H1 (cell line): Measurements from ENCODE around the gene CRNKL1. TPM values are rescaled to one million over a fixed set of nuclear protein-coding genes. Genes with fewer than 3 reads are reported as not detected.

ENCODE experiments used
- CTCF ChIA-PET: fragments of 300-600 bp; sonication (Branson Sonifier 250); formaldehyde crosslinking; loops from one replicate; lab custom pipeline; 2021; ENCODE audit not compliant: partially characterized antibody; lab: Charles Lee
- POLR2A ChIA-PET: fragments of 300-600 bp; sonication (Branson Sonifier 250); formaldehyde crosslinking; loops from one replicate; lab custom pipeline; 2021; ENCODE audit warnings: inconsistent platforms; ENCODE audit not compliant: partially characterized antibody; lab: Charles Lee
- DNase-seq, 2 experiments: peaks; one replicate each; pipeline versions ENCODE4 v3.0.0 to v3.0.0-alpha.2; 2010 to 2022; ENCODE audit warnings: low spot score in 2 of 2, low read depth in 1 of 2, mixed read lengths in 1 of 2
- FAIRE-seq: peaks from 2 replicates; lab custom pipeline; 2011; peaks lifted over from hg19 to GRCh38; lab: Jason Lieb, UNC
- H2AFZ ChIP-seq: 2 replicates; pipeline ENCODE4 v1.8.1; 2012; ENCODE audit warnings: low read length, inconsistent platforms
- H2AK5ac ChIP-seq: 2 replicates; pipeline ENCODE4 v1.6.1; 2013; ENCODE audit warnings: low read depth, low read length
- H2BK120ac ChIP-seq: replicated peaks from 2 replicates; pipeline ENCODE3; 2013; ENCODE audit warnings: low read depth, low read length, inconsistent platforms
- H2BK12ac ChIP-seq: 2 replicates; pipeline ENCODE4 v1.6.1; 2013; ENCODE audit warnings: low read depth, low read length
- H2BK15ac ChIP-seq: 2 replicates; pipeline ENCODE4 v1.6.1; 2013; ENCODE audit warnings: low read length
- H2BK20ac ChIP-seq: 2 replicates; pipeline ENCODE4 v1.6.1; 2013; ENCODE audit warnings: low read length
- H2BK5ac ChIP-seq: 2 replicates; pipeline ENCODE4 v1.6.1; 2013; ENCODE audit warnings: low read depth, low read length
- H3K14ac ChIP-seq: 2 replicates; pipeline ENCODE4 v1.6.1; 2013; ENCODE audit warnings: inconsistent platforms; ENCODE audit not compliant: insufficient read length
- H3K18ac ChIP-seq: 2 replicates; pipeline ENCODE4 v1.6.1; 2013; ENCODE audit warnings: low read length; ENCODE audit errors: extremely low read depth
- H3K23ac ChIP-seq: 2 replicates; pipeline ENCODE4 v1.6.1; 2013; ENCODE audit warnings: inconsistent platforms; ENCODE audit not compliant: insufficient read length
- H3K23me2 ChIP-seq: 2 replicates; pipeline ENCODE4 v1.6.1; 2013; ENCODE audit warnings: low read depth, low read length
- H3K27ac ChIP-seq: 2 replicates; pipeline ENCODE4 v1.6.1; 2011; ENCODE audit warnings: low read depth, low read length, inconsistent platforms
- H3K27me3 ChIP-seq, 4 experiments: replicated peaks in 1 of 4; 1 replicate in 1 of 4; 2 replicates in 3 of 4; pipeline versions ENCODE4 v1.6.1 to v1.8.1; 2011 to 2013; ENCODE audit warnings: low read length in 3 of 4, mild to moderate bottlenecking in 3 of 4, inconsistent platforms in 2 of 4, mixed read lengths in 2 of 4, moderate library complexity in 1 of 4; ENCODE audit not compliant: control insufficient read depth in 3 of 4, insufficient read depth in 3 of 4; ENCODE audit errors: extremely low read depth in 1 of 4
- H3K36me3 ChIP-seq, 4 experiments: 2 replicates each; pipeline versions ENCODE4 v1.6.1 to v1.8.1; 2011 to 2013; ENCODE audit warnings: mild to moderate bottlenecking in 4 of 4, low read length in 3 of 4, moderate library complexity in 2 of 4, control low read depth in 1 of 4, inconsistent platforms in 1 of 4; ENCODE audit not compliant: insufficient read depth in 4 of 4, control insufficient read depth in 2 of 4
- H3K4ac ChIP-seq: replicated peaks from 2 replicates; pipeline ENCODE3; 2013; ENCODE audit warnings: low read length, low read depth, mixed read lengths, inconsistent platforms; ENCODE audit not compliant: insufficient read length
- H3K4me1 ChIP-seq, 4 experiments: replicated peaks in 1 of 4; 1 replicate in 1 of 4; 2 replicates in 3 of 4; pipeline versions ENCODE4 v1.6.1 to v1.8.1; 2011 to 2013; ENCODE audit warnings: low read length in 3 of 4, inconsistent platforms in 2 of 4, mixed read lengths in 1 of 4; ENCODE audit not compliant: insufficient read depth in 4 of 4, control insufficient read depth in 3 of 4
- H3K4me2 ChIP-seq, 2 experiments: 2 replicates each; pipeline versions ENCODE4 v1.6.1 to v1.8.1; 2011 to 2013; ENCODE audit warnings: low read depth in 2 of 2, low read length in 2 of 2, control low read depth in 1 of 2, inconsistent platforms in 1 of 2, mild to moderate bottlenecking in 1 of 2; ENCODE audit not compliant: insufficient read depth in 1 of 2
- H3K4me3 ChIP-seq, 4 experiments: fragments of 200-600, 300-600 bp in 1 of 4; sonication (generic), shearing (Covaris generic), sonication (Bioruptor Twin) in 1 of 4; 2 replicates each; pipeline versions ENCODE4 v1.5.1 to v1.8.1; 2011 to 2016; ENCODE audit warnings: low read length in 4 of 4, low read depth in 3 of 4, control low read depth in 2 of 4, inconsistent platforms in 2 of 4, mild to moderate bottlenecking in 2 of 4, mixed read lengths in 1 of 4, moderate library complexity in 1 of 4; ENCODE audit not compliant: insufficient read depth in 2 of 4; ENCODE audit errors: extremely low read depth in 1 of 4
- H3K56ac ChIP-seq: replicated peaks from 2 replicates; pipeline ENCODE3; 2013; ENCODE audit warnings: low read depth, mild to moderate bottlenecking, mixed read lengths, low read length, inconsistent platforms; ENCODE audit not compliant: insufficient read length
- H3K79me1 ChIP-seq: 2 replicates; pipeline ENCODE4 v1.6.1; 2013; ENCODE audit warnings: low read depth, low read length, control low read depth
- H3K79me2 ChIP-seq, 2 experiments: 2 replicates each; pipeline versions ENCODE4 v1.6.1 to v1.8.1; 2012 to 2013; ENCODE audit warnings: low read length in 2 of 2, mild to moderate bottlenecking in 2 of 2, inconsistent platforms in 1 of 2; ENCODE audit not compliant: insufficient read depth in 2 of 2, control insufficient read depth in 1 of 2
- H3K9ac ChIP-seq, 4 experiments: replicated peaks in 1 of 4; 1 replicate in 1 of 4; 2 replicates in 3 of 4; pipeline versions ENCODE4 v1.6.1 to v1.8.1; 2011 to 2013; ENCODE audit warnings: low read depth in 3 of 4, low read length in 3 of 4, control low read depth in 2 of 4, mild to moderate bottlenecking in 2 of 4, moderate library complexity in 2 of 4, inconsistent platforms in 1 of 4; ENCODE audit errors: extremely low read depth in 1 of 4
- H3K9me3 ChIP-seq, 2 experiments: 2 replicates each; pipeline versions ENCODE4 v1.6.1 to v1.8.1; 2012 to 2013; ENCODE audit warnings: mild to moderate bottlenecking in 2 of 2, moderate library complexity in 2 of 2, control low read depth in 1 of 2, inconsistent platforms in 1 of 2, low read depth in 1 of 2, low read length in 1 of 2, mixed read lengths in 1 of 2; ENCODE audit not compliant: insufficient read depth in 2 of 2
- H4K20me1 ChIP-seq, 2 experiments: replicated peaks in 1 of 2; 2 replicates each; pipeline versions ENCODE3 to v1.8.1; 2011 to 2013; ENCODE audit warnings: inconsistent platforms in 2 of 2, low read length in 2 of 2, mild to moderate bottlenecking in 1 of 2; ENCODE audit not compliant: insufficient read depth in 2 of 2, control insufficient read depth in 1 of 2
- H4K5ac ChIP-seq: 2 replicates; pipeline ENCODE4 v1.6.1; 2013; ENCODE audit warnings: low read length, low read depth, mixed read lengths, inconsistent platforms; ENCODE audit not compliant: insufficient read length
- H4K8ac ChIP-seq: 2 replicates; pipeline ENCODE4 v1.8.0; 2013; ENCODE audit warnings: mild to moderate bottlenecking, moderate library complexity, low read length, inconsistent platforms; ENCODE audit not compliant: insufficient read depth; ENCODE audit errors: extremely low read depth
- H4K91ac ChIP-seq: replicated peaks from 2 replicates; pipeline ENCODE3; 2013; ENCODE audit warnings: low read length, mixed read lengths, inconsistent platforms; ENCODE audit not compliant: insufficient read length
- NRF1 ChIP-seq: IDR thresholded peaks from 2 replicates; pipeline ENCODE4 v1.6.1; 2011; ENCODE audit warnings: mild to moderate bottlenecking, low read depth, low read length, improper control_type of control experiment
- ZNF274 ChIP-seq: IDR thresholded peaks from 2 replicates; pipeline ENCODE4 v1.7.0; 2012; ENCODE audit warnings: low read length, borderline replicate concordance; ENCODE audit errors: extremely low read depth
- WGBS, 2 experiments: shearing (Covaris generic) in 1 of 2; methylation state at CpG; one replicate each; pipeline versions ENCODE4 v1.1.6 to v1.1.7; 2013 to 2015; ENCODE audit warnings: low lambda C conversion rate in 2 of 2, mixed read lengths in 2 of 2, inconsistent platforms in 1 of 2, low coverage in 1 of 2, missing lambda C conversion rate in 1 of 2; ENCODE audit not compliant: insufficient replicate concordance in 2 of 2, insufficient coverage in 1 of 2, insufficient read length in 1 of 2; ENCODE audit errors: extremely low coverage in 1 of 2, missing lambda C conversion rate in 1 of 2; 5-methylcytosine and 5-hydroxymethylcytosine counted together
- polyA plus RNA-seq, 7 experiments: library from polyadenylated mRNA; depleted of rRNA in 3 of 7; stranded (reverse) in 5 of 7; unstranded in 2 of 7; fragments of >200 nt in 5 of 7; fragments of 200-250 nt in 2 of 7; gene quantifications; 1 replicate in 5 of 7; 2 replicates in 1 of 7; 4 replicates in 1 of 7; pipeline versions ENCODE4 v1.2.1 to v1.2.3, GENCODE V29; 2011 to 2013; ENCODE audit warnings: missing spikeins in 2 of 7, mixed read lengths in 2 of 7
- total RNA-seq: library from RNA; stranded (reverse); fragmentation: NEBNext Ultra II Directional; extraction: Animal tissue kit (Norgen Biotek cat#: 25700); gene quantifications from 2 replicates; pipeline ENCODE4 v1.2.1, GENCODE V29; 2021

CRNKL1 gene
- total and polyA plus RNA-seq, 2 of the 8 experiments (the other 6 are each of a cell fraction or from before 2014, with no cell fraction given) = 4.0 to 26.5 TPM

- no peak overlapping the region for H3K27ac ChIP-seq
- no peak for FAIRE-seq
- no peak overlapping the region for H3K4me3 ChIP-seq
- no peaks in the 10 kb centered on the region for H3K79me1 ChIP-seq
- H4K91ac ChIP-seq = no peak overlapping the region
- WGBS, 2 experiments = 92% methylated on average over 5 of the region's 5 CpGs; no CpG with 5 or more reads in 1 of the 2 experiments
- POLR2A ChIA-PET = no interaction called here
- H2AK5ac ChIP-seq = no peak overlapping the region
- H2BK12ac ChIP-seq = no peak overlapping the region
- H3K23me2 ChIP-seq = no peaks in the 10 kb centered on the region
- H3K23ac ChIP-seq = no peak overlapping the region
- no peaks in the 10 kb centered on the region for H3K27me3 ChIP-seq
- H3K18ac ChIP-seq = no peak overlapping the region
- no peak for DNase-seq
- peaks cover 11 to 85% (median 40%) of the 10 kb centered on the region in 4 experiments for H3K36me3 ChIP-seq
- no peak overlapping the region for H3K56ac ChIP-seq
- no peak for TF ChIP-seq ZNF274
- no peak for TF ChIP-seq NRF1
- no peak overlapping the region for H3K14ac ChIP-seq
- CTCF ChIA-PET = interaction anchor here (0.6 kb wide), 1 partner anchor 26 kb away, joined by 3 read pairs; no protein-coding TSS in a partner anchor
- no peak overlapping the region for H2BK20ac ChIP-seq
- no peaks in the 10 kb centered on the region for H3K9me3 ChIP-seq
- peaks cover 0 to 1% of the 10 kb centered on the region in 2 experiments for H4K20me1 ChIP-seq
- no peak overlapping the region for H3K4me2 ChIP-seq
- H3K4ac ChIP-seq = no peak overlapping the region
- H2BK15ac ChIP-seq = no peak overlapping the region
- no peak overlapping the region for H4K5ac ChIP-seq
- H4K8ac ChIP-seq = no peak overlapping the region
- H2BK120ac ChIP-seq = no peak overlapping the region
- no peak overlapping the region for H3K9ac ChIP-seq
- no peak overlapping the region for H2AFZ ChIP-seq
- no peaks in the 10 kb centered on the region for H3K79me2 ChIP-seq
- no peaks in the 10 kb centered on the region for H3K4me1 ChIP-seq
- no peak overlapping the region for H2BK5ac ChIP-seq
Measured at GRCh38 chr20:20031790-20032189, 20.5 kb downstream of the CRNKL1 start.
